Measurements from ENCODE around the gene FSCN2. TPM values are rescaled to one million over a fixed set of nuclear protein-coding genes. Genes with fewer than 3 reads are reported as not detected.

The FSCN2 gene
- total and polyA plus RNA-seq, 2 donors (not counting 3 experiments of a cell fraction or from before 2014, with no cell fraction given): 0.32 to 0.71 TPM

DNA sequence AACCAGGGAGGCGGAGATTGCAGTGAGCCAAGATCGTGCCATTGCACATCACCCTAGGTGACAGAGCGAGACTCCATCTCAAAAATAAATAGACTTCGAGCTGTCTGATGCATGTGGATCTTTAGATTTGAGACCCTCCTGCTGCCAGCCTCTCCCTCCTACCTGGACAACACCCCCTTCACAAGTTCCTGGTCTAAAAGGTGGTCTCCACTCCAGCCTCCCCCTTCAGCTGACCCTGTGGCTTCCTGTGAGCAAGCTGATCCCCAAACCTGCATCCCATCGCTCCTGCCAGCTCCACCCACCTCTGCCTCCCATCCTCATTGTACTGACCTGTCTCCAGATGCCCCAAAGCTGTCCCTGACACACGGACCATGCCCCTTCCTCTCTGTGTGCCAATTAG lies 51.1 kb downstream of the FSCN2 start:
- no TSS peak for BruUV-seq (replicated peaks)
- H3K27me3 ChIP-seq (ENCODE audit: control insufficient read depth in 2 of 2, insufficient read depth in 2 of 2, low read length in 2 of 2): no peaks in the 10 kb centered on the region
- no peaks in the 10 kb centered on the region for H3K9me1 ChIP-seq (replicated peaks; ENCODE audit: control insufficient read depth, extremely low read depth, insufficient read depth, low read length)
- no peaks in the 10 kb centered on the region for H4K20me1 ChIP-seq (replicated peaks; ENCODE audit: control insufficient read depth, extremely low read depth, insufficient read depth, low read length)
- H3K36me3 ChIP-seq (ENCODE audit: control insufficient read depth in 2 of 2, extremely low read depth in 1 of 2, insufficient read depth in 2 of 2, low read length in 2 of 2): peaks cover 12 to 24% of the 10 kb centered on the region in 2 experiments
- no peak overlapping the region for H3K4me2 ChIP-seq (ENCODE audit: insufficient read depth, low read length)
- no peaks in the 10 kb centered on the region for H3K9me3 ChIP-seq (replicated peaks; ENCODE audit: control insufficient read depth, insufficient read depth, low read length)
- H2AFZ ChIP-seq (ENCODE audit: low read depth, low read length): no peak overlapping the region
- DNase-seq (ENCODE audit: low read depth, low spot score): no peak
- H3K4me3 ChIP-seq (replicated peaks in 1 of 3; ENCODE audit: insufficient read depth in 1 of 3, low read depth in 1 of 3, low read length in 3 of 3): no peak overlapping the region
- ChIA-PET CTCF (interaction anchor here (0.7 to 1.4 kb wide), 7 partner anchors 9 to 124 kb away, joined by 3 to 5 read pairs (median 3); partner anchors contain the start of gene MRPL12), POLR2A (interaction anchor here (0.6 to 1.4 kb wide), 3 partner anchors 12 to 184 kb away, joined by 3 to 4 read pairs (median 4); partner anchors contain the start of gene BAHCC1)
- intact Hi-C loops (cut with micrococcal nuclease) (no loop called here), dilution Hi-C loops (cut with MboI; ENCODE audit: extremely low pct_ligation_motif_present, low sequenced_read_pairs) (no loop called here)
- TF ChIP-seq, protein P1, sequence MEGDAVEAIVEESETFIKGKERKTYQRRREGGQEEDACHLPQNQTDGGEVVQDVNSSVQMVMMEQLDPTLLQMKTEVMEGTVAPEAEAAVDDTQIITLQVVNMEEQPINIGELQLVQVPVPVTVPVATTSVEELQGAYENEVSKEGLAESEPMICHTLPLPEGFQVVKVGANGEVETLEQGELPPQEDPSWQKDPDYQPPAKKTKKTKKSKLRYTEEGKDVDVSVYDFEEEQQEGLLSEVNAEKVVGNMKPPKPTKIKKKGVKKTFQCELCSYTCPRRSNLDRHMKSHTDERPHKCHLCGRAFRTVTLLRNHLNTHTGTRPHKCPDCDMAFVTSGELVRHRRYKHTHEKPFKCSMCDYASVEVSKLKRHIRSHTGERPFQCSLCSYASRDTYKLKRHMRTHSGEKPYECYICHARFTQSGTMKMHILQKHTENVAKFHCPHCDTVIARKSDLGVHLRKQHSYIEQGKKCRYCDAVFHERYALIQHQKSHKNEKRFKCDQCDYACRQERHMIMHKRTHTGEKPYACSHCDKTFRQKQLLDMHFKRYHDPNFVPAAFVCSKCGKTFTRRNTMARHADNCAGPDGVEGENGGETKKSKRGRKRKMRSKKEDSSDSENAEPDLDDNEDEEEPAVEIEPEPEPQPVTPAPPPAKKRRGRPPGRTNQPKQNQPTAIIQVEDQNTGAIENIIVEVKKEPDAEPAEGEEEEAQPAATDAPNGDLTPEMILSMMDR (IDR thresholded peaks at IDR 0.05; ENCODE audit: extremely low read depth in 1 of 2, insufficient read depth in 1 of 2, low read depth in 1 of 2, low read length in 2 of 2): no peak
- TF ChIP-seq FOS (IDR thresholded peaks at IDR 0.05; ENCODE audit: borderline replicate concordance, insufficient read depth, low read length) (no peak), GATA2 (IDR thresholded peaks at IDR 0.05; ENCODE audit: insufficient read depth, insufficient read length, low read depth, low read length) (no peak), MAX (IDR thresholded peaks at IDR 0.05; ENCODE audit: insufficient read depth, insufficient read length) (no peak), POLR2AphosphoS5 (IDR thresholded peaks at IDR 0.05; ENCODE audit: insufficient read depth, low read depth, low read length) (no peak), JUN (IDR thresholded peaks at IDR 0.05; ENCODE audit: borderline replicate concordance, insufficient read depth, insufficient read length, low read depth) (no peak), POLR2A (IDR thresholded peaks at IDR 0.05; ENCODE audit: low read depth, low read length) (no peak), EZH2 (IDR thresholded peaks at IDR 0.05; ENCODE audit: borderline replicate concordance, low read depth, low read length, severe bottlenecking) (no peak), MYC (IDR thresholded peaks at IDR 0.05; ENCODE audit: low read depth, low read length) (no peak)
- H3K27ac ChIP-seq (ENCODE audit: insufficient read depth, low read depth, low read length): no peak overlapping the region
- FAIRE-seq: no peak
- no peak overlapping the region for H3K9ac ChIP-seq (replicated peaks; ENCODE audit: extremely low read depth, insufficient read depth, low read length)
- H3K4me1 ChIP-seq (ENCODE audit: control insufficient read depth, extremely low read depth, insufficient read depth, low read length): peaks cover 44% of the 10 kb centered on the region
- peaks cover 43% of the 10 kb centered on the region for H3K79me2 ChIP-seq (ENCODE audit: control insufficient read depth, insufficient read depth, low read length)

All from endothelial cell of umbilical vein (primary cell).